Caco-2 (cell line): ENCODE results near the gene CST4. TPM values are rescaled to one million over a fixed set of nuclear protein-coding genes. Genes with fewer than 3 reads are reported as not detected.

Experiments
- BruUV-seq: library from RNA; stranded (reverse); fragments of 400-500 nt; replicated peaks from 2 replicates; lab custom pipeline; 2021; lab: Mats Ljungman, UMichigan
- CTCF ChIA-PET: fragments of 300-600 bp; sonication (Branson Sonifier 250); formaldehyde crosslinking; loops from one replicate; lab custom pipeline; 2022; ENCODE audit warnings: antibody characterized with exemption; lab: Charles Lee
- POLR2A ChIA-PET: fragments of 300-600 bp; sonication (Branson Sonifier 250); formaldehyde crosslinking; loops from one replicate; lab custom pipeline; 2022; ENCODE audit warnings: antibody characterized with exemption; lab: Charles Lee
- DNase-seq, 2 experiments: peaks; one replicate each; pipeline versions ENCODE4 v3.0.0 to v3.0.0-alpha.2; 2020 to 2022
- H3K27me3 ChIP-seq: replicated peaks from 2 replicates; pipeline ENCODE4 v1.6.0; 2011; ENCODE audit warnings: low read length; ENCODE audit not compliant: control insufficient read depth, insufficient read depth
- H3K36me3 ChIP-seq: 2 replicates; pipeline ENCODE4 v1.5.1; 2011; ENCODE audit warnings: low read length; ENCODE audit not compliant: control insufficient read depth, insufficient read depth
- H3K4me1 ChIP-seq: fragments of 250-450 bp; sonication (Bioruptor Pico); 2 replicates; pipeline ENCODE4 v1.5.1; 2020; ENCODE audit warnings: mild to moderate bottlenecking
- H3K4me3 ChIP-seq: 2 replicates; pipeline ENCODE4 v1.5.1; 2011; ENCODE audit warnings: low read depth, mild to moderate bottlenecking, control low read depth, low read length
- H3K9me3 ChIP-seq: fragments of 250-450 bp; sonication (Bioruptor Pico); 2 replicates; pipeline ENCODE4 v1.5.1; 2020; ENCODE audit warnings: mild to moderate bottlenecking, moderate library complexity
- H3K27ac Mint-ChIP-seq: one replicate; pipeline ENCODE4 v1.8.0; 2022; ENCODE audit warnings: mixed read lengths; ENCODE audit not compliant: unreplicated experiment
- H3K27me3 Mint-ChIP-seq: one replicate; pipeline ENCODE4 v1.8.0; 2022; ENCODE audit warnings: mixed read lengths; ENCODE audit not compliant: insufficient read depth, unreplicated experiment
- H3K36me3 Mint-ChIP-seq: one replicate; pipeline ENCODE4 v1.8.0; 2022; ENCODE audit warnings: mild to moderate bottlenecking, mixed read lengths; ENCODE audit not compliant: insufficient read depth, unreplicated experiment
- H3K4me1 Mint-ChIP-seq: one replicate; pipeline ENCODE4 v1.8.0; 2022; ENCODE audit warnings: low read depth, mixed read lengths; ENCODE audit not compliant: unreplicated experiment
- H3K4me3 Mint-ChIP-seq: one replicate; pipeline ENCODE4 v1.8.0; 2022; ENCODE audit warnings: mild to moderate bottlenecking, moderate library complexity, mixed read lengths; ENCODE audit not compliant: unreplicated experiment
- H3K9me3 Mint-ChIP-seq: one replicate; pipeline ENCODE4 v1.8.0; 2022; ENCODE audit warnings: mixed read lengths; ENCODE audit not compliant: unreplicated experiment
- intact Hi-C: fragments of 100-400 bp; cut with micrococcal nuclease; formaldehyde crosslinking; loops from one replicate; pipeline ENCODE4 v1.10.0; 2022; ENCODE audit not compliant: unreplicated experiment
- total RNA-seq: library from RNA; stranded (reverse); gene quantifications from 2 replicates; pipeline ENCODE4 v1.2.3, GENCODE V29; 2022
- TF ChIP-seq, protein P1 (sequence below), 2 experiments: fragments of 200-600 bp in 1 of 2; IDR thresholded peaks; 1 replicate in 1 of 2; 2 replicates in 1 of 2; pipeline versions ENCODE4 v1.5.1 to v1.8.0; 2011 to 2022; ENCODE audit warnings: antibody characterized with exemption in 1 of 2, control low read depth in 1 of 2, inconsistent platforms in 1 of 2, low read depth in 1 of 2, low read length in 1 of 2, mild to moderate bottlenecking in 1 of 2, moderate library complexity in 1 of 2; ENCODE audit not compliant: insufficient read depth in 1 of 2, severe bottlenecking in 1 of 2, unreplicated experiment in 1 of 2

CST4 gene
- total RNA-seq, 1 experiment from 2014 or later = 4.2 TPM

- ChIA-PET POLR2A (no interaction called here), CTCF (no interaction called here)
- TF ChIP-seq, protein P1, sequence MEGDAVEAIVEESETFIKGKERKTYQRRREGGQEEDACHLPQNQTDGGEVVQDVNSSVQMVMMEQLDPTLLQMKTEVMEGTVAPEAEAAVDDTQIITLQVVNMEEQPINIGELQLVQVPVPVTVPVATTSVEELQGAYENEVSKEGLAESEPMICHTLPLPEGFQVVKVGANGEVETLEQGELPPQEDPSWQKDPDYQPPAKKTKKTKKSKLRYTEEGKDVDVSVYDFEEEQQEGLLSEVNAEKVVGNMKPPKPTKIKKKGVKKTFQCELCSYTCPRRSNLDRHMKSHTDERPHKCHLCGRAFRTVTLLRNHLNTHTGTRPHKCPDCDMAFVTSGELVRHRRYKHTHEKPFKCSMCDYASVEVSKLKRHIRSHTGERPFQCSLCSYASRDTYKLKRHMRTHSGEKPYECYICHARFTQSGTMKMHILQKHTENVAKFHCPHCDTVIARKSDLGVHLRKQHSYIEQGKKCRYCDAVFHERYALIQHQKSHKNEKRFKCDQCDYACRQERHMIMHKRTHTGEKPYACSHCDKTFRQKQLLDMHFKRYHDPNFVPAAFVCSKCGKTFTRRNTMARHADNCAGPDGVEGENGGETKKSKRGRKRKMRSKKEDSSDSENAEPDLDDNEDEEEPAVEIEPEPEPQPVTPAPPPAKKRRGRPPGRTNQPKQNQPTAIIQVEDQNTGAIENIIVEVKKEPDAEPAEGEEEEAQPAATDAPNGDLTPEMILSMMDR (IDR thresholded peaks at IDR 0.05; ENCODE audit: insufficient read depth in 1 of 2, low read depth in 1 of 2, low read length in 1 of 2, severe bottlenecking in 1 of 2, unreplicated experiment in 1 of 2) = no peak
- Mint-ChIP-seq H3K9me3 (no peaks in the 10 kb centered on the region), H3K36me3 (peaks cover 5% of the 10 kb centered on the region), H3K4me3 (no peak overlapping the region), H3K4me1 (peaks cover 6% of the 10 kb centered on the region), H3K27ac (no peak overlapping the region), H3K27me3 (no peaks in the 10 kb centered on the region)
- Histone ChIP-seq H3K9me3 (no peaks in the 10 kb centered on the region), H3K4me1 (no peaks in the 10 kb centered on the region), H3K4me3 (no peak overlapping the region), H3K27me3 (no peaks in the 10 kb centered on the region), H3K36me3 (no peaks in the 10 kb centered on the region)
- BruUV-seq = no TSS peak
- intact Hi-C loops = no loop called here
- DNase-seq = no peak
Measured at GRCh38 chr20:23684261-23684660, 4.6 kb downstream of the CST4 start.

GRCh38 chr20:23683807-23684206, 5.0 kb downstream of the CST4 start:
- BruUV-seq = no TSS peak
- H3K4me1 Mint-ChIP-seq = peaks cover 6% of the 10 kb centered on the region
- Histone ChIP-seq H3K27me3 (no peaks in the 10 kb centered on the region), H3K9me3 (no peaks in the 10 kb centered on the region), H3K36me3 (no peaks in the 10 kb centered on the region), H3K4me1 (no peaks in the 10 kb centered on the region), H3K4me3 (no peak overlapping the region)
- TF ChIP-seq, protein P1 (IDR thresholded peaks at IDR 0.05; ENCODE audit: insufficient read depth in 1 of 2, low read depth in 1 of 2, low read length in 1 of 2, severe bottlenecking in 1 of 2, unreplicated experiment in 1 of 2) = no peak
- peaks cover 5% of the 10 kb centered on the region for H3K36me3 Mint-ChIP-seq
- H3K27me3 Mint-ChIP-seq = no peaks in the 10 kb centered on the region
- no peak overlapping the region for H3K4me3 Mint-ChIP-seq
- ChIA-PET CTCF (no interaction called here), POLR2A (no interaction called here)
- DNase-seq = no peak
- no peaks in the 10 kb centered on the region for H3K9me3 Mint-ChIP-seq
- intact Hi-C loops = no loop called here
- H3K27ac Mint-ChIP-seq = no peak overlapping the region

GRCh38 chr20:23683281-23683680, 5.6 kb downstream of the CST4 start:
- Mint-ChIP-seq H3K27me3 (no peaks in the 10 kb centered on the region), H3K4me1 (peaks cover 6% of the 10 kb centered on the region), H3K9me3 (no peaks in the 10 kb centered on the region), H3K4me3 (no peak overlapping the region), H3K27ac (no peak overlapping the region), H3K36me3 (peaks cover 5% of the 10 kb centered on the region)
- ChIA-PET POLR2A (no interaction called here), CTCF (no interaction called here)
- H3K9me3 ChIP-seq = no peaks in the 10 kb centered on the region
- H3K4me1 ChIP-seq = no peaks in the 10 kb centered on the region
- no TSS peak for BruUV-seq
- TF ChIP-seq, protein P1 (IDR thresholded peaks at IDR 0.05; ENCODE audit: insufficient read depth in 1 of 2, low read depth in 1 of 2, low read length in 1 of 2, severe bottlenecking in 1 of 2, unreplicated experiment in 1 of 2) = no peak
- intact Hi-C loops = no loop called here
- no peaks in the 10 kb centered on the region for H3K27me3 ChIP-seq
- no peak overlapping the region for H3K4me3 ChIP-seq
- H3K36me3 ChIP-seq = no peaks in the 10 kb centered on the region
- no peak for DNase-seq
